ENCODE measurements around the gene JAM2. TPM values are rescaled to one million over a fixed set of nuclear protein-coding genes. Genes with fewer than 3 reads are reported as not detected.

JAM2 gene
- total RNA-seq, 2 experiments from 2014 or later, result 1.1 to 1.2 TPM

- Mint-ChIP-seq H3K9me3 (ENCODE audit: low read depth) (no peaks in the 10 kb centered on the region), H3K4me3 (no peak overlapping the region), H3K36me3 (ENCODE audit: low read depth) (peaks cover 45% of the 10 kb centered on the region), H3K27ac (no peak overlapping the region), H3K4me1 (no peaks in the 10 kb centered on the region), H3K27me3 (no peaks in the 10 kb centered on the region)
- POLR2A ChIA-PET, result no interaction called here
- CTCF ChIA-PET, result interaction anchor here (1.0 to 2.4 kb wide), 3 partner anchors 10 to 19 kb away, joined by 3 to 11 read pairs (median 3); no protein-coding TSS in a partner anchor
- intact Hi-C loops (cut with DNase I, micrococcal nuclease), result no loop called here
- ATAC-seq (no peak), DNase-seq (no peak)
These were observed 82.9 kb downstream of the JAM2 start for GRCh38 chr21:25721987-25722386.

DNA sequence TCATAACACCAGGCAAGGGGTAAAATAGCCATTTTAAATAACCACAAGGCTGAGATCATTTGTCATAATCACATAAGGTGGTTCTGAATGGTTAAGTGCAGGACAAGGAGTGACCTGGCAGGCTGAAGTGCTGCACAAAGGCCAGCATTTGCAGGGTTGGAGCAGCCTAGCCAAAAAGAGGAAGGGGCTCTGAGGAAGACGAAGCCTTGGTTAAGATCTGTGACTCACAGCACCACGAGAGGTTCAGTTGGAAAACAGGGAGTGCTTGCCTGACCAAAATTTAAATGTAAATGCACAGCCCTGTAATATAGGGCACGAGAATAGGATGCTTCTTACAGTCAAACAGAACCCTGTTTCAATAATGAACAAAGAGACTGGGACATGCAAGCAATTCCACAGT lies 83.6 kb downstream of the JAM2 start:
- intact Hi-C loops (cut with DNase I, micrococcal nuclease), result no loop called here
- no peak overlapping the region for H3K4me3 Mint-ChIP-seq
- no peak overlapping the region for H3K27ac Mint-ChIP-seq
- CTCF ChIA-PET, result interaction anchor here (1.0 kb wide), 2 partner anchors 20 to 114 kb away, joined by 3 read pairs; no protein-coding TSS in a partner anchor
- H3K4me1 Mint-ChIP-seq, result no peaks in the 10 kb centered on the region
- no peaks in the 10 kb centered on the region for H3K27me3 Mint-ChIP-seq
- POLR2A ChIA-PET, result no interaction called here
- no peaks in the 10 kb centered on the region for H3K9me3 Mint-ChIP-seq (ENCODE audit: low read depth)
- no peak for ATAC-seq
- DNase-seq, result no peak
- H3K36me3 Mint-ChIP-seq (ENCODE audit: low read depth), result peaks cover 45% of the 10 kb centered on the region

GRCh38 chr21:25732091-25732760 lies 93.2 kb downstream of the JAM2 start:
- Mint-ChIP-seq H3K4me3 (no peak overlapping the region), H3K27ac (no peak overlapping the region), H3K4me1 (peaks cover 34% of the 10 kb centered on the region), H3K27me3 (no peaks in the 10 kb centered on the region), H3K9me3 (ENCODE audit: low read depth) (no peaks in the 10 kb centered on the region), H3K36me3 (ENCODE audit: low read depth) (peaks cover 28% of the 10 kb centered on the region)
- intact Hi-C loops (cut with DNase I, micrococcal nuclease), result loop anchor here (10.0 kb wide), 2 partner anchors 277 to 433 kb away; no protein-coding TSS in a partner anchor
- ChIA-PET POLR2A (no interaction called here), CTCF (interaction anchor here (0.7 to 1.0 kb wide), 4 partner anchors 13 to 157 kb away, joined by 3 to 4 read pairs (median 3); no protein-coding TSS in a partner anchor)
- DNase-seq (no peak), ATAC-seq (no peak)

GRCh38 chr21:25733859-25734653 lies 95.0 kb downstream of the JAM2 start:
- Mint-ChIP-seq H3K9me3 (ENCODE audit: low read depth) (no peaks in the 10 kb centered on the region), H3K4me3 (peak overlapping the region; percentile 98), H3K27me3 (no peaks in the 10 kb centered on the region), H3K36me3 (ENCODE audit: low read depth) (peaks cover 18% of the 10 kb centered on the region), H3K4me1 (peaks cover 47% of the 10 kb centered on the region), H3K27ac (peak overlapping the region; percentile 100)
- intact Hi-C loops (cut with DNase I, micrococcal nuclease), result loop anchor here (1.0 to 10.0 kb wide), 6 partner anchors 67 to 431 kb away; partner anchors contain the start of gene JAM2 (in 1 of the 2)
- ATAC-seq (peak; percentile 8), DNase-seq (peak; percentile 55)
- CTCF ChIA-PET, result interaction anchor here (0.6 to 2.2 kb wide), 11 partner anchors 9 to 126 kb away, joined by 3 to 8 read pairs (median 3); no protein-coding TSS in a partner anchor
- POLR2A ChIA-PET, result interaction anchor here (0.7 to 0.9 kb wide), 4 partner anchors 10 to 75 kb away, joined by 3 to 8 read pairs (median 4); no protein-coding TSS in a partner anchor

DNA sequence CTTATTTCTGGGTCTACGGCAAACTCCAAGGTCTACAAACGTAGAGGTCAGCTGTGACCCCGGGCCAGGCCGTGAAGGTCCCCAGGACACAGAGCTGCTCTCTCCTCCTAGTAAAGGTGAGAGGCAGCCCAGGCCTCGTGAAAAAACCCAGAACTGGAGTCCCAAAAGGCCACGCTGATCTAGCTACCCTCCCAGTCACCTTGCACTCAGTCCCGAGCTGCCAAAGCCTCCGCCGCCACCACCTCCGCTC lies 95.5 kb downstream of the JAM2 start:
- H3K4me1 Mint-ChIP-seq, result peaks cover 51% of the 10 kb centered on the region

DNA sequence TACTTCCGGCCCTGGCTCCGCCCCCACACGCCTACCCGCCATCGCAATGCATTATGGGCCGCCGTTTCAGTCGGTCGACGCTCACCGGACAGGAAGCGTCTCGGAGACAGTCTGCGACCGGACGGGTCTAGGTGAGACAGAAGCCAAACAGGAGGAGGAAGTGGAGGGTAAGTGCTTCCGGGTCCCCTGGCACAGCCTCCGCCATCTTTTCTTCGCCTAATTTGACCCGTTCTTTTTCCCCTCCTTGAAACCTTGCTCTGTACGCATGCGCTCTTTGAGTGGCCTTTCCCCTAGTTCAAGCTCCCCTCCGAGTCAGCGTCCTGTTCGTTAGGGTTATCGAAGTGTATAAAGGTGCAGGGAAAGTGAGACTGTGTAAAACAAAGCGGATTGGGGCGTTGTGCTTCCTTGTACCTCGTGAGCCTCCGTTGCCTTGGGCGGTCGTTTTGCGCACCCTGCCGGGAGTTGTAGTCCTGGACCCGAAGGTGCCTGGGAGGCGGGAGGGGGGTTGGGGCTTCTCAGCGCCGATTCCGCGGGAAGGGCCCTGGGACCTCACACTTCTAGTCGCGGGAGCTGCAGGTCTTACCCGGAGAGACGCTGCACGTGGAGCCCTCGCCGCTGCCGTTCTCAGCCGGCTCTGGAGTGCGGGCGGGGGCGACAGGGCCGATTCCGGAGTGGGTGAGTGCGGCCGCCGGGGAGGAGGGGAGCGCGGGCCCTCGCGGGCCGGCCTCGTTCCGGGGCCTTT lies 96.0 kb downstream of the JAM2 start, which contains the start of the genes ATP5PF and GABPA:
TSS of gene ATP5PF (minus strand) at position 1 of the 742 bp plus-strand sequence. CDS start 5,110 bp downstream, outside the sequence.
TSS of gene GABPA (plus strand) at position 69 of the 742 bp plus-strand sequence. CDS start 6,627 bp downstream, outside the sequence.
- peaks cover 48% of the 10 kb centered on the region for H3K4me1 Mint-ChIP-seq
- ATAC-seq, result peak; percentile 94
- peak within 1 kb of the TSS; percentile 100 for H3K27ac Mint-ChIP-seq
- H3K27me3 Mint-ChIP-seq, result no peaks in the 10 kb centered on the region
- no peaks in the 10 kb centered on the region for H3K9me3 Mint-ChIP-seq (ENCODE audit: low read depth)
- peaks cover 13% of the 10 kb centered on the region for H3K36me3 Mint-ChIP-seq (ENCODE audit: low read depth)
- ChIA-PET CTCF (interaction anchor here (0.6 to 2.2 kb wide), 7 partner anchors 10 to 127 kb away, joined by 3 to 8 read pairs (median 4); no protein-coding TSS in a partner anchor), POLR2A (interaction anchor here (0.6 to 0.9 kb wide), 4 partner anchors 9 to 147 kb away, joined by 3 to 8 read pairs (median 3); no protein-coding TSS in a partner anchor)
- DNase-seq, result peak; percentile 99
- intact Hi-C loops (cut with DNase I, micrococcal nuclease), result loop anchor here (1.0 to 10.0 kb wide), 10 partner anchors 66 to 435 kb away; partner anchors contain the start of genes JAM2 (in 2 of the 2), MRPL39 (in 2 of the 2) and APP (in 1 of the 2)
- peak within 1 kb of the TSS; percentile 98 for H3K4me3 Mint-ChIP-seq

More for the DNA sequence above, 95.5 kb downstream of the JAM2 start:
- ChIA-PET CTCF (interaction anchor here (0.6 to 2.2 kb wide), 9 partner anchors 10 to 126 kb away, joined by 3 to 8 read pairs (median 3); no protein-coding TSS in a partner anchor), POLR2A (interaction anchor here (0.6 to 0.9 kb wide), 4 partner anchors 10 to 146 kb away, joined by 3 to 8 read pairs (median 3); no protein-coding TSS in a partner anchor)
- DNase-seq (no peak), ATAC-seq (no peak)
- intact Hi-C loops (cut with DNase I, micrococcal nuclease), result loop anchor here (1.0 to 10.0 kb wide), 6 partner anchors 66 to 430 kb away; partner anchors contain the start of gene JAM2 (in 1 of the 2)
- Mint-ChIP-seq H3K9me3 (ENCODE audit: low read depth) (no peaks in the 10 kb centered on the region), H3K27me3 (no peaks in the 10 kb centered on the region), H3K36me3 (ENCODE audit: low read depth) (peaks cover 17% of the 10 kb centered on the region), H3K4me3 (peak overlapping the region; percentile 98), H3K27ac (peak overlapping the region; percentile 100)

DNA sequence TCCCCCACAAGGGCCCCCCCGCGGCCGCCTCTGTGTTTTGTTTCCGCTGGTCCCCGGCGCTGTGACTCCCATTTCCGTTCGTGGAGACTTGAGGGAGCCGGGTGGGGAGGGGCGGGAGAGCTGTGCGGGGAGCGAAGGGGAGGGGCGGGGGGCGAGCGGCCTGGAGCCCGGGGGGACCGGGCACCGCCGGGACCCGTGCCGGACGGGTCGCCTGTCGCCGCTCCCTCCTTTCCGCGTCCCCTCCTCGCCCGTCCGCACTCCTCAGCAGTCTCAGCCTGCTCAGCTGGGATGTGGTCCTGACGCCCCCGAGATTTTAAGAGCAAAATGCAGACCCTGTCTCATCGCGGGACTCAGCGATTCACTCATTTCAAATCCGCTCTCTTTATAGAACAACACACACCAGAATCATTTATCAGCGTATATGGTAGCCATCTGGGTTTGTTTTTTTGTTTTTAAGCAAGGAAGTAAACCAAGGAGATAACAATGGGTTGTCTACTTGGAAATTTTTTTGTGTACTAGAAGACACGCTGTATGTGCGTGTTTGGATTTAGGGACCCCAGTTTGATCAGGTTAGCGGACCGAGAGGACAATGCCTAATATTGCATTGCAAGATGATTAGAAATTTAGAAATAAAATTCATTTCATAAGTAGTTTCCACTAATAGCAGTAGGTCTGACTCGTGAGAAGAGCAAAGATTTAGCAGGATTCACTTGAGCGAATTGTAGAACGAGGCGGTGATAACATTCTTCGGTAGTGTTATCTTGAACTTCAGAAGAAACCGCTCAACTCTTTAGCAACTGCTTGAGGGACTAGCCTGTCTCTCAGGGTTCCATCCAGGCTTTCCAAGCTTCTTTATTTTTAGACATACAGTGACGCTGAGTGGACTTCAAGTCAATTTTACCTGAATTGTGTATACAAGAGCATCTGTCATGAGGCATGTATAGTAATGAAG lies 96.9 kb downstream of the JAM2 start:
- peak overlapping the region; percentile 92 for H3K27ac Mint-ChIP-seq
- CTCF ChIA-PET, result interaction anchor here (1.1 to 2.2 kb wide), 4 partner anchors 11 to 65 kb away, joined by 4 to 8 read pairs (median 6); no protein-coding TSS in a partner anchor
- H3K36me3 Mint-ChIP-seq (ENCODE audit: low read depth), result peaks cover 12% of the 10 kb centered on the region
- DNase-seq, result peak; percentile 88
- peaks cover 46% of the 10 kb centered on the region for H3K4me1 Mint-ChIP-seq
- no peaks in the 10 kb centered on the region for H3K27me3 Mint-ChIP-seq
- H3K4me3 Mint-ChIP-seq, result peak overlapping the region; percentile 98
- POLR2A ChIA-PET, result no interaction called here
- peak; percentile 1 for ATAC-seq
- intact Hi-C loops (cut with DNase I, micrococcal nuclease), result loop anchor here (1.0 to 10.0 kb wide), 10 partner anchors 8 to 434 kb away; partner anchors contain the start of genes JAM2 (in 2 of the 2), MRPL39 (in 2 of the 2) and APP (in 1 of the 2)
- H3K9me3 Mint-ChIP-seq (ENCODE audit: low read depth), result no peaks in the 10 kb centered on the region

- no peak for DNase-seq
- peak overlapping the region; percentile 98 for H3K4me3 Mint-ChIP-seq
- intact Hi-C loops (cut with DNase I, micrococcal nuclease), result loop anchor here (10.0 kb wide), 2 partner anchors 283 to 427 kb away; no protein-coding TSS in a partner anchor
- CTCF ChIA-PET, result interaction anchor here (0.7 kb wide), 1 partner anchor 643 kb away, joined by 3 read pairs; no protein-coding TSS in a partner anchor
- POLR2A ChIA-PET, result no interaction called here
- H3K27ac Mint-ChIP-seq, result no peak overlapping the region
- H3K27me3 Mint-ChIP-seq, result no peaks in the 10 kb centered on the region
- ATAC-seq, result no peak
- H3K4me1 Mint-ChIP-seq, result peaks cover 41% of the 10 kb centered on the region
- peaks cover 15% of the 10 kb centered on the region for H3K36me3 Mint-ChIP-seq (ENCODE audit: low read depth)
- H3K9me3 Mint-ChIP-seq (ENCODE audit: low read depth), result no peaks in the 10 kb centered on the region
These were observed 98.4 kb downstream of the JAM2 start for GRCh38 chr21:25737421-25737820.

- Mint-ChIP-seq H3K27me3 (no peaks in the 10 kb centered on the region), H3K36me3 (ENCODE audit: low read depth) (peaks cover 8% of the 10 kb centered on the region), H3K9me3 (ENCODE audit: low read depth) (no peaks in the 10 kb centered on the region), H3K4me3 (no peak overlapping the region), H3K27ac (no peak overlapping the region), H3K4me1 (peaks cover 17% of the 10 kb centered on the region)
- POLR2A ChIA-PET, result no interaction called here
- DNase-seq (no peak), ATAC-seq (no peak)
- CTCF ChIA-PET, result interaction anchor here (1.1 to 3.1 kb wide), 3 partner anchors 18 to 134 kb away, joined by 3 to 12 read pairs (median 3); no protein-coding TSS in a partner anchor
- intact Hi-C loops (cut with DNase I, micrococcal nuclease), result no loop called here
These were observed 103.8 kb downstream of the JAM2 start for GRCh38 chr21:25742900-25743299.

All from activated CD4-positive, alpha-beta T cell treated with anti-CD3 and anti-CD28 coated beads for 36 hours (primary cell).